ELR (cell line): ENCODE data around the gene MRPS14.

ENCODE experiments used
- DNase-seq: peaks from one replicate; pipeline ENCODE4 v3.0.0-alpha.2; 2015; ENCODE audit warnings: low read depth

Gene MRPS14

GRCh38 chr1:174982971-174983689, 40.1 kb downstream of the MRPS14 start:
- DNase-seq: peak; percentile 72

DNA sequence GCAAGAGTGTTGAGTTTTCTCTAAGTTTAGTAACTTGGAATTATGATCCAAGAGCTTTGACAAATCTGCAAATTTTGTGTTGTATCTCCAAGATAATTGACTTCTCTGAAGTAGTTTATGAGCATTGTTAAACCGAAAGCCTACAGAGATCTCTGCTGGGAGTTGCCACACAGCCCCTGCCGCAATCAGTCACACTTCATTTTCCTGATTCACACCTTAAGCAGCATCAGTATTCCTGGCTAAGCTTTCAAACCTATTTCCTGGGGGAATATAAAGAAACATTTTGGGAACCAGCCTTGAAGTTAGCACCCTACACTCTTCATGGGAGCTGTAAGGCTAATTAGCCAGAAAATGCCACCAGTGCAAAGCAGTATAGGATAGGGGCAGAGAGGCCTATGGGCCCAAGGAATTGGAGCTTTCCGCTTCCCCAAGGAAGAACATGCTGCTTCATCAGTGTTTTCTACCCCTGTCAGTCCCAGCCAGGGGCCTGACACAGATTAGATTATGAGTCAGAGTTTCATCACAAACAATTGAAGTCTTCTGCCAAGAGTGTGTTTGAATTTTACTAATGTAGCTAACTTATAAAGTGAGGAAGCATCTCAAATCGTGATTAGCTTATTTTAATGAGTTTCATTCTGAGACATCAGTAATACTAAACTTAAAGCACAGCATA, 46.7 kb downstream of the MRPS14 start:
- DNase-seq: peak; percentile 61

DNA sequence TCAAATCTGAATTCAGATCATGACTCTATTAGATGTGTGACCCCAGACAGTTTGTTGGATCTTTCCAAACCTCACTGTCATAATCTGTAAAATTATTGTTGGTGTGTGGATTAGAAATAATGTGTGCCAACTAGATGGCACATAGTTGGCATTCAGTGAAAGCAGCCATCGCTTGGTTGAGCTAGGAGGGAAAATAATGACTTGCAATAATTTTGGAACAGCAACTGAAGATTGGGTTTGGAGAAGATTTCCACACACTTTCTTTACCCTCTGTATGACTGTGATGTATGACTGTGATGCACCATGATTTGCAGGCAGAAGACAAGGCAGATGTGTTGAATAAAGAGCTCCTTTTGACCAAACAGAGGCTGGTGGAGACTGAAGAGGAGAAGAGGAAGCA, 47.5 kb downstream of the MRPS14 start:
- DNase-seq: no peak

GRCh38 chr1:174974711-174975119, 48.5 kb downstream of the MRPS14 start:
- DNase-seq: no peak

DNA sequence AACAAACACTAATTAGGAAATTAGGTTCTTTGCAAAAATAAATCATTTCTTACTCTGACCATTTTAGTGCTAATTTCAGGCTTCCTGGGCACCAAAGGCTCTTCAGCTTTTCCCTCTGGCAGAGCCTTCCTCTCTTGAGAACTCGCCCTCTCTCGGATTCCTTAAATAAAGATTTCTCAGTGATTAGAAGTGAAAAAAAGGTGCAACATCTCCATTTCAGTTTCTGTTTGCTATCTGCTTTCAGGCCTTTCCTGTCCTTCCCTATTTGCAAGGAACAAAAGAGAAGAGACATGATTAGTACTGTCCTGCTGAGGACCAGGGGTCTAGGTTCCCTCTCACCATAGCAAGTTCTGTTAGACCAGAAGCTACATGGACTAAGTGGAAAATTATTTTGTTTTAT, 51.3 kb downstream of the MRPS14 start:
- no peak for DNase-seq

GRCh38 chr1:174971466-174971865, 51.8 kb downstream of the MRPS14 start:
- DNase-seq: no peak

GRCh38 chr1:174969977-174970376, 53.2 kb downstream of the MRPS14 start:
- no peak for DNase-seq

DNA sequence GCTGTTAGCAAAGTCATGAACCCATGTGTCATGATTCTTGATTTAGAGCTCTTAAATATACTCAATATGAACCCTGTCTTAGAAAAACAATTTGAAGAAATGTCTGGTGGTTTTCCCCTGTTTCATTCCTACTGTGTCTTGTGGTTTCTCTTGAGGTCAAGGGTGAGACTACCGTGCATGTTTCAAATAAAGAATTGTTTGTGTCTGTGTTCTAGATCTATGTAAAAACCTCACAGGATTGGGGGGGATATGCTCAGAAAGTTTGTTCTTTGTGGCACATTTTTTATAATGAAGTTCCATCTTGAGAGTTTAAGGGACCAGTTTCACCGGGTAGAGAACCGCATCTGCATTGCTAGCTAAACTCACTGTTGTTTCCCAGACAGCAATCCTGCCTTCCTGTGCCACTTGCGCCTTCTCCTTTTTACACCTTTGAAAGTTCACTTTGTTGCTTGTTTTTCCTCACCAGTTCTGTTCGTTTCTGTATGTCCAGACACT, 54.4 kb downstream of the MRPS14 start:
- peak; percentile 55 for DNase-seq

DNA sequence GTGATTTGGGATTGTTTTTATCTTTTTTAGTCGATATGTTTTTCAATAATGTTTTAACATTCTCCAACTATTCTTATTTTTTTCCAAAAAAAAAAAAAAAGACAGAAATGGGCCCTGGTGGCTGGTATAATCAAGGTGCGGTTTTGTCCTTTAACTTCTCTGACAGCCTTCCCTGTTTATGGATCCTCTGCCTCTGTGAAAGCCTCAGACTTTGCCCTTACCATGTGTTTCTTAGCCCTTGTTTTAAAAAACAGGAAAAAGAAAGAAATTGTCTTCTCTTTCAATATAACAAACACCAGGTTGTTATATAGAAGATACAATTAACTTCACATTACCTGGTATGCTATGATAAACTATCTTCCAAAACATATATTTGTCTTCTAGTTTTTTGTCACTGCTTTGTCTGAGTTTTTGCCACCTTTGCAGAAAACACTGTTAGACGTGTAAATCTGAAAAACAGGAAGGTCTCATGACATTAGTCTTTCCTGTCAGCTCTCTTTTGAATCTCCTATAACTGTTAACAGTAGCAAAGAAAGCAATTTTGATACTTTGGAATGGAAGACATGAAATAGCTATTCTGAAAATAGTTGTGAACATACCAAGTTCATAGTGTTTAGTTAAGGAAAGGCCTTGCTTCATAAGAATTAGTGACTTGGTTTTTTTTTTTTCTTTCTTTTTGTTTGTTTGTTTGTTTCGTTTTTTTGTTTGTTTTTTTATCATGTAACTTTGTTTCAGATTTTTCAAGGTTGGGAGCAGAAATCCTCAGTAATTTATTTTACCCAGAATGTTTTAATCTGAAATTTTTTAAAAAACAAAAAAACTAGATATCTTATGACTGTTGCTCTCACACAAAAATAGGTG, 55.1 kb downstream of the MRPS14 start:
- DNase-seq: no peak

- DNase-seq: no peak
Measured at GRCh38 chr1:174966008-174966572, 57.1 kb downstream of the MRPS14 start.

DNA sequence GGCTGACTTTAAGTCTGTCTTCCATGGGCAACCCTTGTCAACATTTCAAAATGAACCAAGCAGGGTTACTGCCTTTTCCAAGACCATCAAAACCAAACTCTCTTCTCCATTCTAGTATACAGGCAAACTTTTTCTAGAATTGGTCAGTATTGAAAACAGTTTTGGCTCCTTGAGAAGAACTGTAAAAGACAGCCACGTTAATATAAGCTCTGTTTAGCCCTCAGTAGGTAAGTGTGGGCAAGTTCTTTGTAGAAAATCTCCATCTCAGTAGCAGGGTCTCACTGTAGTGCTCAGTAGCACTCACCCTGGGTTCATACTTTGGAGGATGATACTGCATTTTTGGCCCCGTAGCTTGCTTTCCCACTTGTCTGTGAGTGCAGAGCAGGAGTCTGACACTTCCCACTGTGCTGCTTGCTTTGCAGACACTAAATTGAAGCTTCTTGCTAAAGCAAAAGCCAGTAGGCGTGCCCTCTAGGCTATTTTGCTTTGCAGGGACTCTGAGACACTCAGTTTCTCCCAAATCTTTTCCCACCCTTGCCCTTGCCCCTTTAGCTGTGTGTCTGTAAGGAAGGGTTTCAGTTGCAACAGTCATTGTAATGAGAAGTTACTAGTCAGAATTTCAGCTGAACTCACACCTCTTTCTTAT, 57.7 kb downstream of the MRPS14 start:
- no peak for DNase-seq

- DNase-seq: no peak
Measured at GRCh38 chr1:174964972-174965361, 58.3 kb downstream of the MRPS14 start.

DNA sequence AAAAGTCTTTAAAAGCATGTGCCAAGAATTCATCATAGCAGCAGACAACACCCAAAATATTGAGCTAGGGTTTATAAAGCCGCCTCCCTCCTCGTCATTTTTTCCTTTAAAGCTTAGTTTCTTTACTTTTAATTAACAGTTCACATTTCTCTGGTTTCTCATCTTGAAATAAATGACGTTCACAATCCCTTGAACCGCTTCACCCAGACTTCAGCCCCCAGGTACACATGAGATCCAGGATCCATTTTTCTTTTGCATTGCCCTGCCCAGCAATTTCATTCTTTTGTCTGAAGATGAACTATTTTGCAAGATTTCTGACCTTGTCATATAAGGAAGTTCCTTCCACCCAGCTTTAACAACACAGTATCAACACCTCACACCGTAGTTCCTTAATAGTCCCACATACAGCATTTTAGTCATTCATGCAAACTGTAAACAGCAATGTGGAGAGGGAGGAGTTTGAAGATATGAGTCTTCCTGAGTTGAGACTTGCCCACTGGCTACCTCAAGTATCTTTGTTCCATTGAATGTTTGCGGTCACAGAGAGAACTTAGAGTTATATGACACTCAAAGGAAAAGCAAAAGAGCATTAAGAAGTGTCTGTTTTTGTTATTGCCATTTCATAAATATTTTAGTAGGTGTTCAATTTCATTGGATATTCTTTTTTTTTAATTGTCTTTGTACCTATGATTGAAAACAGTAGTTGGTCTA, 58.8 kb downstream of the MRPS14 start:
- DNase-seq: peak; percentile 17

DNA sequence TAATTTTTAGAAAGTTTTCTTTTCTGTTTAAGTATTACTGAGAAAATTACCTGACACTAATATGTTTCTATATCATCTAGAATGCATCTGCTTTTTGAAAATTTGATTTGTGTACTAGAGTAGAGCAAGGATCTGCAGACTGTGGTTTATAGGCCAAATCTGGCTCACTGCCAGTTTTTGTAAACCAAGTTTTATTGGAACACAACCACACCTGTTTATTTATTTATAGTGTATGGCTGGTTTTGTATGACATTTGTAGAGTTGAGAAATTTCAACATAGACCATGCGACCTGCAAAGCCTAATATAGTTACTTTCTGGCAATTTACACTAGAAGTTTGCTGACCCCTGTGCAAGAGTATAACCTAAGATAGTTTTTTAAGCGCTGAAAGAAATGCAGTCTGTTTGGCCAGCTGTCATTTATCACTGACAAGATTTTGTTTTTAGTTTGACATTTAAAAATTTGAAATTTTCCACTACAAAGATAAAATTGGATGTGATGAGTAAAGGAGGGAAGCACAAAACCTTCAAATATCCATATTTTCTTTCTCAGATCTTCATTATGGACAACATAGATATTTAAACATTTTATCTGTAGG, 59.6 kb downstream of the MRPS14 start:
- no peak for DNase-seq
